Heart left ventricle (tissue), 16 donors: Measurements from ENCODE around the gene TRMT10C. TPM values are rescaled to one million over a fixed set of nuclear protein-coding genes. Genes with fewer than 3 reads are reported as not detected.

ENCODE experiments used
- ATAC-seq, 4 donors: fragments of 200-7000 bp; cut with Tn5 transposase; one replicate each; pipeline ENCODE4 v1.9.1; 2020 to 2022; ENCODE audit warnings: moderate library complexity in 4 of 4, mild to moderate bottlenecking in 3 of 4, moderate number of reproducible peaks in 1 of 4
- DNase-seq, 5 donors: peaks; one replicate each; pipeline ENCODE4 v3.0.0-alpha.2; 2020
- H3K27ac ChIP-seq, 12 donors: fragments of 200-600 bp; sonication (generic) in 4 of 12; one replicate each; pipeline versions ENCODE4 v1.5.0 to v1.8.0; 2016 to 2022; ENCODE audit warnings: mild to moderate bottlenecking in 2 of 12
- H3K27me3 ChIP-seq, 9 donors: fragments of 200-600 bp; sonication (generic) in 2 of 9; one replicate each; pipeline versions ENCODE4 v1.5.1 to v1.8.0; 2016 to 2022; ENCODE audit warnings: mild to moderate bottlenecking in 3 of 9
- H3K36me3 ChIP-seq, 9 donors: fragments of 200-600 bp; sonication (generic) in 2 of 9; one replicate each; pipeline versions ENCODE4 v1.5.0 to v1.8.0; 2018 to 2022; ENCODE audit warnings: mild to moderate bottlenecking in 2 of 9
- H3K4me1 ChIP-seq, 12 donors: fragments of 200-600 bp; sonication (generic) in 4 of 12; one replicate each; pipeline versions ENCODE4 v1.5.0 to v1.8.0; 2016 to 2022; ENCODE audit warnings: mild to moderate bottlenecking in 3 of 12
- H3K4me3 ChIP-seq, 12 donors: fragments of 200-600 bp; sonication (generic) in 4 of 12; one replicate each; pipeline versions ENCODE4 v1.5.0 to v1.8.0; 2017 to 2022; ENCODE audit warnings: mild to moderate bottlenecking in 9 of 12, moderate library complexity in 4 of 12
- H3K9me3 ChIP-seq, 12 donors: fragments of 200-600 bp; sonication (generic) in 4 of 12; one replicate each; pipeline versions ENCODE4 v1.5.0 to v1.8.0; 2016 to 2022; ENCODE audit warnings: mild to moderate bottlenecking in 1 of 12
- POLR2A ChIP-seq, 2 donors: fragments of 450-650 bp; IDR thresholded peaks; one replicate each; pipeline ENCODE4 v1.6.1; 2017; ENCODE audit warnings: antibody characterized with exemption in 2 of 2, mild to moderate bottlenecking in 2 of 2, moderate library complexity in 2 of 2
- WGBS, 4 donors: extraction: QIAGEN DNeasy Blood & Tissue Kit in 2 of 4; methylation state at CpG; one replicate each; pipeline versions ENCODE4 v1.1.5 to v1.1.7; 2013 to 2018; 5-methylcytosine and 5-hydroxymethylcytosine counted together
- intact Hi-C, 10 donors: fragments of 100-400 bp; cut with DNase I; formaldehyde crosslinking; loops; one replicate each; pipeline versions ENCODE4 v1.11.1 to v1.14.2; 2022
- polyA plus RNA-seq, 2 donors: library from polyadenylated mRNA; stranded (reverse); fragments of 200-250 nt; gene quantifications; one replicate each; pipeline ENCODE4 v1.2.3, GENCODE V29; 2013
- total RNA-seq, 9 donors: library from RNA; depleted of rRNA in 2 of 9; stranded (reverse); fragments of >200 nt in 2 of 9; fragmentation: NEBNext Ultra II Directional in 3 of 9; extraction: Animal tissue kit (Norgen Biotek cat#: 25700) in 3 of 9; gene quantifications; one replicate each; pipeline versions ENCODE4 v1.1.0 to v1.2.4, GENCODE V29; 2016 to 2023
- TF ChIP-seq, protein P1 (sequence below), 12 donors: fragments of 200-600 bp; sonication (generic) in 4 of 12; IDR thresholded peaks; one replicate each; pipeline versions ENCODE4 v1.5.0 to v1.8.0; 2018 to 2022; ENCODE audit warnings: antibody characterized with exemption in 12 of 12, mild to moderate bottlenecking in 5 of 12
- donor health status: ischemic (EF 13 %, LVEDD 7.1; RV severe dilation, severe dysfunction).
- donor health status: healthy with polysubstance abuse.
- donor health status: DM: no; HTN: yes; CAD: no.
- donor health status: DM: no; HTN: no; CAD: no.
- donor health status: ischemic (EF 25% LVEDD 6.9; RV normal size, moderate dysfunction).
- donor health status: ischemic (EF 25% LVEDD 5.7; RV mildly dilated, moderate dysfunction).
- donor health status: healthy.
- donor health status: DM: yes; HTN: yes; CAD: no.
- donor health status: ischemic (EF 35%, LVEDD 5.7; RV mildly dilated, moderate dysfunction).
- donor health status: nonischemic (EF 11% LVEDD 7.7; RV severe dilation, severe dysfunction).
- donor health status: DM: yes; HTN: yes; CAD: no.
- donor health status: PGD.
- donor health status: ischemic (EF 29% LVEDD 5.4; RV normal size, mild dysfunction).
- donor health status: nonischemic (EF 23%, LVEDD 6.1; RV moderate dilation, normal function).

The TRMT10C gene
- total and polyA plus RNA-seq, 11 donors: 21.1 to 36.2 (median 26.4) TPM

DNA sequence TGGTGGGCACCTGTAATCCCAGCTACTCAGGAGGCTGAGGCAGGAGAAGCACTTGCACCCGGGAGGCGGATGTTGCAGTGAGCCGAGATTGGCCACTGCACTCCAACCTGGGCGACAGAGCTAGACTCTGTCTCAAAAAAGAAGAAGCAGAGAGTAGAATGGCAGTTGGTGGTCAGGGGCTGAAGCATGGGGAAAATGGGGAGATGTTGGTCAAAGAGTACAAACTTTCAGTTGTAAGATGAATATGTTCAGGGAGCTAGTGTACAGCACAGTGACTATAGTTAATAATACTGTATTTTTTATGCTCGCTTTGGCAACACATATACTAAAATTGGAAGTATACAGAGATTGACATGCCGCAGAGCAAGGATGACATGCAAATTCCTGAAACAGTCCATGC is 53.9 kb downstream of the TRMT10C start:
- no peak overlapping the region for H3K27ac ChIP-seq
- H3K36me3 ChIP-seq: no peaks in the 10 kb centered on the region
- ATAC-seq (no peak), DNase-seq (no peak)
- H3K4me1 ChIP-seq: no peaks in the 10 kb centered on the region
- peaks cover 0 to 3% (median 0%) of the 10 kb centered on the region in 12 donors for H3K9me3 ChIP-seq
- no peaks in the 10 kb centered on the region for H3K27me3 ChIP-seq
- 92 to 94% (median 93%) methylated on average over 6 of the region's 6 CpGs for WGBS, 4 donors
- H3K4me3 ChIP-seq: no peak overlapping the region
- intact Hi-C loops: no loop called here
- TF ChIP-seq, protein P1, sequence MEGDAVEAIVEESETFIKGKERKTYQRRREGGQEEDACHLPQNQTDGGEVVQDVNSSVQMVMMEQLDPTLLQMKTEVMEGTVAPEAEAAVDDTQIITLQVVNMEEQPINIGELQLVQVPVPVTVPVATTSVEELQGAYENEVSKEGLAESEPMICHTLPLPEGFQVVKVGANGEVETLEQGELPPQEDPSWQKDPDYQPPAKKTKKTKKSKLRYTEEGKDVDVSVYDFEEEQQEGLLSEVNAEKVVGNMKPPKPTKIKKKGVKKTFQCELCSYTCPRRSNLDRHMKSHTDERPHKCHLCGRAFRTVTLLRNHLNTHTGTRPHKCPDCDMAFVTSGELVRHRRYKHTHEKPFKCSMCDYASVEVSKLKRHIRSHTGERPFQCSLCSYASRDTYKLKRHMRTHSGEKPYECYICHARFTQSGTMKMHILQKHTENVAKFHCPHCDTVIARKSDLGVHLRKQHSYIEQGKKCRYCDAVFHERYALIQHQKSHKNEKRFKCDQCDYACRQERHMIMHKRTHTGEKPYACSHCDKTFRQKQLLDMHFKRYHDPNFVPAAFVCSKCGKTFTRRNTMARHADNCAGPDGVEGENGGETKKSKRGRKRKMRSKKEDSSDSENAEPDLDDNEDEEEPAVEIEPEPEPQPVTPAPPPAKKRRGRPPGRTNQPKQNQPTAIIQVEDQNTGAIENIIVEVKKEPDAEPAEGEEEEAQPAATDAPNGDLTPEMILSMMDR (IDR thresholded peaks at IDR 0.05): no peak
- TF ChIP-seq POLR2A (IDR thresholded peaks at IDR 0.05): no peak

Other genes starting within 250 kb of the TRMT10C start
- under 1 TPM; 0.16 to 0.41 (median 0.20) TPM for gene IMPG2, start 241.3 kb upstream of the TRMT10C start, total RNA-seq
- gene IMPG2, start 241.3 kb upstream of the TRMT10C start, polyA plus RNA-seq: under 1 TPM in 1 of 2 donors, not detected in 1; 0.06 TPM
- 10 to 100 TPM in 4 of 9 donors, 1 to 10 TPM in 5; 6.6 to 12.0 (median 8.5) TPM for gene SENP7, start 48.7 kb upstream of the TRMT10C start, total RNA-seq
- gene SENP7, start 48.7 kb upstream of the TRMT10C start, polyA plus RNA-seq: 1 to 10 TPM; 5.3 to 6.5 TPM
- 100 to 1,000 TPM in 7 of 9 donors, 10 to 100 TPM in 2; 49.7 to 141 (median 121) TPM for gene PCNP, start 12.3 kb downstream of the TRMT10C start, total RNA-seq
- gene PCNP, start 12.3 kb downstream of the TRMT10C start, polyA plus RNA-seq: 10 to 100 TPM; 60.5 to 90.8 TPM
- 10 to 100 TPM in 5 of 9 donors, 1 to 10 TPM in 4; 8.6 to 12.9 (median 10.4) TPM for gene ZBTB11, start 115.3 kb downstream of the TRMT10C start, total RNA-seq
- 1 to 10 TPM; 4.6 to 6.0 TPM for gene ZBTB11, start 115.3 kb downstream of the TRMT10C start, polyA plus RNA-seq
- 1,000 to 10,000 TPM in 2 of 9 donors, 100 to 1,000 TPM in 7; 673 to 1,075 (median 848) TPM for gene RPL24, start 124.8 kb downstream of the TRMT10C start, total RNA-seq
- gene RPL24, start 124.8 kb downstream of the TRMT10C start, polyA plus RNA-seq: 1,000 to 10,000 TPM; 2,429 to 2,669 TPM
- gene CEP97, start 162.7 kb downstream of the TRMT10C start, total RNA-seq: 10 to 100 TPM in 3 of 9 donors, 1 to 10 TPM in 6; 5.1 to 12.3 (median 6.9) TPM
- gene CEP97, start 162.7 kb downstream of the TRMT10C start, polyA plus RNA-seq: 1 to 10 TPM; 1.9 to 3.3 TPM
- gene NXPE3, start 217.3 kb downstream of the TRMT10C start, total RNA-seq: 10 to 100 TPM; 24.0 to 43.8 (median 36.4) TPM
- gene NXPE3, start 217.3 kb downstream of the TRMT10C start, polyA plus RNA-seq: 10 to 100 TPM; 13.3 to 18.1 TPM